Mesothelial cell of epicardium (in vitro differentiated cells): Measurements from ENCODE around the gene CNTLN. TPM values are rescaled to one million over a fixed set of nuclear protein-coding genes. Genes with fewer than 3 reads are reported as not detected.

Source experiments
- DNase-seq, 2 experiments: peaks; one replicate each; pipeline ENCODE4 v3.0.0; 2021; ENCODE audit warnings: low spot score in 2 of 2; ENCODE audit not compliant: unreplicated experiment in 2 of 2
- H3K27ac Mint-ChIP-seq: 2 replicates; pipeline ENCODE4 v1.8.0; 2021; ENCODE audit warnings: mixed read lengths
- H3K27me3 Mint-ChIP-seq: 2 replicates; pipeline ENCODE4 v1.8.0; 2021; ENCODE audit warnings: low read depth, mixed read lengths
- H3K36me3 Mint-ChIP-seq: 2 replicates; pipeline ENCODE4 v1.8.0; 2021; ENCODE audit warnings: mixed read lengths
- H3K4me1 Mint-ChIP-seq: 2 replicates; pipeline ENCODE4 v1.8.0; 2021; ENCODE audit warnings: mixed read lengths
- H3K4me3 Mint-ChIP-seq: 2 replicates; pipeline ENCODE4 v1.8.0; 2021; ENCODE audit warnings: mild to moderate bottlenecking, moderate library complexity, mixed read lengths
- H3K9me3 Mint-ChIP-seq: 2 replicates; pipeline ENCODE4 v1.8.0; 2021; ENCODE audit warnings: mixed read lengths
- total RNA-seq: library from RNA; stranded (reverse); gene quantifications from 3 replicates; pipeline ENCODE4 v1.2.1, GENCODE V29; 2021
- TF ChIP-seq, protein P1 (sequence below): fragments of 200-600 bp; sonication (generic); IDR thresholded peaks from one replicate; pipeline ENCODE4 v1.5.0; 2021; ENCODE audit warnings: antibody characterized with exemption; ENCODE audit not compliant: unreplicated experiment

The CNTLN gene
- total RNA-seq, 1 donor from 2014 or later = 14.0 TPM

DNA sequence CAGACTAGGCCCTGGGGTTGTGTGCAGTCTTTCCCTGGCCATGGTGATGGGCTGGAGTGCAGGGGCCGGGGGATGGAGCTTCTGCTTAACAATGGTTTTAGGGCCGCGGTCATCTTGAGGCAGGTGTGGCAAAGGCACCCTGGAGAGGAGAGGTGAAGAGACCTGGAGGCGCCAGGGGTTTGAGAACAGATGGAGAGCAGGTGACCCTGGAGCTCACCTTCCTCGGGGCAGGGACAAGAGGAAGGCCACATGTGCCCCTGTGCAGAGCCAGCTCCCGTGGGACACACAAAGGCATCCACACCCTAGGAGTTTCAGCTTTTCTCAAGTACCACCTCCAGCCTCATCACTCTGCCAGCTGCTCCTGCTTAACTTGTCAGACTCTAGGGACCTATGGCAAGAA lies 397.6 kb downstream of the CNTLN start:
- no peak for DNase-seq
- Mint-ChIP-seq H3K9me3 (no peaks in the 10 kb centered on the region), H3K4me1 (no peaks in the 10 kb centered on the region), H3K27me3 (peaks cover 18% of the 10 kb centered on the region), H3K36me3 (no peaks in the 10 kb centered on the region), H3K4me3 (no peak overlapping the region), H3K27ac (no peak overlapping the region)
- TF ChIP-seq, protein P1, sequence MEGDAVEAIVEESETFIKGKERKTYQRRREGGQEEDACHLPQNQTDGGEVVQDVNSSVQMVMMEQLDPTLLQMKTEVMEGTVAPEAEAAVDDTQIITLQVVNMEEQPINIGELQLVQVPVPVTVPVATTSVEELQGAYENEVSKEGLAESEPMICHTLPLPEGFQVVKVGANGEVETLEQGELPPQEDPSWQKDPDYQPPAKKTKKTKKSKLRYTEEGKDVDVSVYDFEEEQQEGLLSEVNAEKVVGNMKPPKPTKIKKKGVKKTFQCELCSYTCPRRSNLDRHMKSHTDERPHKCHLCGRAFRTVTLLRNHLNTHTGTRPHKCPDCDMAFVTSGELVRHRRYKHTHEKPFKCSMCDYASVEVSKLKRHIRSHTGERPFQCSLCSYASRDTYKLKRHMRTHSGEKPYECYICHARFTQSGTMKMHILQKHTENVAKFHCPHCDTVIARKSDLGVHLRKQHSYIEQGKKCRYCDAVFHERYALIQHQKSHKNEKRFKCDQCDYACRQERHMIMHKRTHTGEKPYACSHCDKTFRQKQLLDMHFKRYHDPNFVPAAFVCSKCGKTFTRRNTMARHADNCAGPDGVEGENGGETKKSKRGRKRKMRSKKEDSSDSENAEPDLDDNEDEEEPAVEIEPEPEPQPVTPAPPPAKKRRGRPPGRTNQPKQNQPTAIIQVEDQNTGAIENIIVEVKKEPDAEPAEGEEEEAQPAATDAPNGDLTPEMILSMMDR = no peak

DNA sequence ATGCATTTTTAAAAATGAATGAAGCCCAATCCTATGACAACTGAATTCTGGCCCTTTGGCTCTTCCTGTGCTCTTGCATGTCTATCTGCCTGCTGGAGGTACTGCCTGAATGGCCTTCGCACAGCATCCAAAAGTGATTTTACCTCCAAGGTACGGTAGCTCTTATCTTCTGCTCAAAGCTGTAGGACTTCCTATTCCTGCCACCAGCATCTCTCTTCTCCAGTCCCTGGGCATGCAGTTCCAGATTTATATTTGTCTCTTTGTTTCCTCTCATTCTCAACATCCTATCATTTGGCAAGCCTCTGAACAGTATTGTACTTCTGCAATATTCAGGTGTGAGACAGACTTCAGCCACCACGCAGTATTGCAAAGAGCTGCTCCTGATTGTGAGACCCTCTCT lies 400.3 kb downstream of the CNTLN start:
- TF ChIP-seq, protein P1 = no peak
- Mint-ChIP-seq H3K27me3 (peaks cover 14% of the 10 kb centered on the region), H3K36me3 (no peaks in the 10 kb centered on the region), H3K4me3 (no peak overlapping the region), H3K4me1 (no peaks in the 10 kb centered on the region), H3K9me3 (no peaks in the 10 kb centered on the region), H3K27ac (no peak overlapping the region)
- no peak for DNase-seq

DNA sequence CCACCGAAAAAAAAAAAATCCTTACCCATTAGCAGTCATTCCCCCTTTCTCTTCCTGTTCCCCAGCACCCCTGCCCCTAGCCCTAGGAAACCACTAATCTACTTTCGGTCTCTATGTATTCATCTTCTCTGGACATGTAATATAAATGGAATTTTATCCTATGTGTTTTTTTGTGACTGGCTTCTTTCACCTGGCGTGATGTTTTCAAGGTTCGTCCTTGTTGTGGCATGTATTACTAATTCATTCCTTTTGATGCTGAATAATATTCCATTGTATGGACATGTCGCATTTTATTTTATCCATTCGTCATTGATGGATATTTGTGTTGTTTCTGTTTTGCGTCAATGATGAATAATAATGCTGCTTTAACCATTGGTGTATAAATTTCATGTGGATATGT lies 401.2 kb downstream of the CNTLN start:
- Mint-ChIP-seq H3K36me3 (no peaks in the 10 kb centered on the region), H3K4me1 (no peaks in the 10 kb centered on the region), H3K27me3 (peaks cover 17% of the 10 kb centered on the region), H3K9me3 (peaks cover 8% of the 10 kb centered on the region), H3K27ac (no peak overlapping the region), H3K4me3 (no peak overlapping the region)
- no peak for DNase-seq
- TF ChIP-seq, protein P1 = no peak

DNA sequence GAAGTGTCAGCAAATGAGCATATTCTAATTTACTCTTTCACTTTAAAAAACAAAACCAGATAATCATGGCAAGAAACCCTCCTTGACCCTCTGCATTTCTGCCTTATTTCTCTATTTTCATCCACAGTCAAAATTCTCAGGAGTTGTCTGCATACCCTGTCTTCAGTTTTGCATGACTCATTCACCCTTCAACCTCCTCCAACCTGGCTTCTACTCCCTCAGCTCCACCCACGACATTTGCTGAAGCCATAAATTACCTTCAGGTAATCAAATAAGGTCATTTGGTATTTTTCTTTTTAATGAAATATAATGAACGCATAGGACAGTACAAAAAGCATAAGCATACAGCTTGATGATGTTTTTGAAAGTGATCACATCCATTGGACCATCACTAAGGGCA lies 416.2 kb downstream of the CNTLN start:
- no peaks in the 10 kb centered on the region for H3K4me1 Mint-ChIP-seq
- peaks cover 28% of the 10 kb centered on the region for H3K9me3 Mint-ChIP-seq
- no peaks in the 10 kb centered on the region for H3K27me3 Mint-ChIP-seq
- no peak for DNase-seq
- TF ChIP-seq, protein P1 = no peak
- H3K4me3 Mint-ChIP-seq = no peak overlapping the region
- H3K27ac Mint-ChIP-seq = no peak overlapping the region
- H3K36me3 Mint-ChIP-seq = no peaks in the 10 kb centered on the region
